ENCODE data around the gene KCNH3. TPM values are rescaled to one million over a fixed set of nuclear protein-coding genes. Genes with fewer than 3 reads are reported as not detected.

Gene KCNH3
- total RNA-seq, 2 donors from 2014 or later: 1.3 to 1.6 TPM

- ATAC-seq: no peak
- H3K36me3 ChIP-seq (replicated peaks in 1 of 2; ENCODE audit: insufficient read depth in 1 of 2, low read depth in 2 of 2): peaks cover 26 to 29% of the 10 kb centered on the region in 2 donors
These were observed 19.0 kb downstream of the KCNH3 start for GRCh38 chr12:49557917-49558215.

GRCh38 chr12:49558526-49558925 lies 19.7 kb downstream of the KCNH3 start:
- DNase-seq (no peak), ATAC-seq (no peak)
- no peak for TF ChIP-seq POLR2A (IDR thresholded peaks at IDR 0.05)
- TF ChIP-seq CTCF (IDR thresholded peaks at IDR 0.05): no peak
- Histone ChIP-seq H3K36me3 (replicated peaks in 1 of 2; ENCODE audit: insufficient read depth in 1 of 2, low read depth in 2 of 2) (peaks cover 27 to 36% of the 10 kb centered on the region in 2 donors), H3K4me3 (no peak overlapping the region), H3K9me3 (no peaks in the 10 kb centered on the region), H3K4me1 (no peaks in the 10 kb centered on the region), H3K27me3 (no peaks in the 10 kb centered on the region), H3K27ac (no peak overlapping the region)
- intact Hi-C loops (cut with DNase I): no loop called here
- 94 to 95% methylated on average over 10 to 13 of the region's 13 CpGs for WGBS, 2 donors

More at GRCh38 chr12:49557917-49558215, 19.0 kb downstream of the KCNH3 start:
- TF ChIP-seq POLR2A (IDR thresholded peaks at IDR 0.05) (no peak), CTCF (IDR thresholded peaks at IDR 0.05) (peak in 2 of 7 experiments; percentile 6 to 17)
- Histone ChIP-seq H3K27me3 (no peaks in the 10 kb centered on the region), H3K9me3 (no peaks in the 10 kb centered on the region), H3K4me3 (no peak overlapping the region), H3K27ac (no peak overlapping the region), H3K4me1 (no peaks in the 10 kb centered on the region)
- DNase-seq: no peak
- intact Hi-C loops (cut with DNase I): no loop called here
- 62 to 92% methylated on average over 4 to 7 of the region's 7 CpGs for WGBS, 2 donors

GRCh38 chr12:49559011-49559675 lies 20.3 kb downstream of the KCNH3 start:
- H3K36me3 ChIP-seq (replicated peaks in 1 of 2; ENCODE audit: insufficient read depth in 1 of 2, low read depth in 2 of 2): peaks cover 27 to 38% of the 10 kb centered on the region in 2 donors
- no peak overlapping the region for H3K27ac ChIP-seq
- WGBS, 2 donors: 88 to 94% methylated on average over 16 to 17 of the region's 17 CpGs
- TF ChIP-seq CTCF (IDR thresholded peaks at IDR 0.05): no peak
- TF ChIP-seq POLR2A (IDR thresholded peaks at IDR 0.05): no peak
- DNase-seq (no peak), ATAC-seq (no peak)
- H3K4me1 ChIP-seq: no peaks in the 10 kb centered on the region
- intact Hi-C loops (cut with DNase I): no loop called here
- no peaks in the 10 kb centered on the region for H3K27me3 ChIP-seq
- no peaks in the 10 kb centered on the region for H3K9me3 ChIP-seq
- no peak overlapping the region for H3K4me3 ChIP-seq

GRCh38 chr12:49560695-49561094 lies 21.9 kb downstream of the KCNH3 start:
- DNase-seq (no peak), ATAC-seq (no peak)
- Histone ChIP-seq H3K9me3 (no peaks in the 10 kb centered on the region), H3K4me1 (peaks cover 1% of the 10 kb centered on the region), H3K4me3 (no peak overlapping the region), H3K27ac (no peak overlapping the region), H3K27me3 (no peaks in the 10 kb centered on the region), H3K36me3 (replicated peaks in 1 of 2; ENCODE audit: insufficient read depth in 1 of 2, low read depth in 2 of 2) (peaks cover 27 to 38% of the 10 kb centered on the region in 2 donors)
- TF ChIP-seq POLR2A (IDR thresholded peaks at IDR 0.05) (no peak), CTCF (IDR thresholded peaks at IDR 0.05) (no peak)
- WGBS, 2 donors: 81 to 87% methylated on average over 7 of the region's 7 CpGs
- intact Hi-C loops (cut with DNase I): no loop called here

- Histone ChIP-seq H3K9me3 (no peaks in the 10 kb centered on the region), H3K27me3 (no peaks in the 10 kb centered on the region), H3K4me3 (no peak overlapping the region), H3K36me3 (replicated peaks in 1 of 2; ENCODE audit: insufficient read depth in 1 of 2, low read depth in 2 of 2) (peaks cover 27 to 38% of the 10 kb centered on the region in 2 donors), H3K4me1 (peaks cover 17% of the 10 kb centered on the region), H3K27ac (no peak overlapping the region)
- DNase-seq: no peak
- 83 to 84% methylated on average over 6 of the region's 6 CpGs for WGBS, 2 donors
- intact Hi-C loops (cut with DNase I): no loop called here
- ATAC-seq: no peak
- no peak for TF ChIP-seq POLR2A (IDR thresholded peaks at IDR 0.05)
- no peak for TF ChIP-seq CTCF (IDR thresholded peaks at IDR 0.05)
These were observed 23.4 kb downstream of the KCNH3 start for GRCh38 chr12:49562233-49562632.
